HG02981 (cell line): ENCODE data around the gene MUC5AC.
"Not testable (repeated sequence)": the region's sequence is repeated elsewhere in the genome, so short reads cannot be mapped to it uniquely, and the experiment has no call there.

Source experiments
- ATAC-seq: cut with Tn5 transposase; IDR thresholded peaks from one replicate; pipeline ENCODE4 v1.9.1; 2021; ENCODE audit warnings: mild to moderate bottlenecking, moderate library complexity; ENCODE audit not compliant: unreplicated experiment

The MUC5AC gene

GRCh38 chr11:1147792-1148191 is 10.0 kb upstream of the MUC5AC start:
- no peak for ATAC-seq

- ATAC-seq = no peak
These were observed 9.0 kb upstream of the MUC5AC start for GRCh38 chr11:1148752-1149180.

- no peak for ATAC-seq
These were observed 8.2 kb upstream of the MUC5AC start for GRCh38 chr11:1149545-1149944.

GRCh38 chr11:1150116-1150515 is 7.6 kb upstream of the MUC5AC start:
- ATAC-seq = no peak

GRCh38 chr11:1150769-1151365 is 6.9 kb upstream of the MUC5AC start:
- no peak for ATAC-seq

GRCh38 chr11:1151366-1152315 is 6.1 kb upstream of the MUC5AC start:
- no peak for ATAC-seq

GRCh38 chr11:1152316-1153104 is 5.2 kb upstream of the MUC5AC start:
- ATAC-seq = no peak

GRCh38 chr11:1153105-1153950 is 4.4 kb upstream of the MUC5AC start:
- ATAC-seq = no peak

- ATAC-seq = no peak
These were observed 3.7 kb upstream of the MUC5AC start for GRCh38 chr11:1153951-1154493.

- not testable (repeated sequence) for ATAC-seq
These were observed 3.1 kb upstream of the MUC5AC start for GRCh38 chr11:1154656-1155055.

GRCh38 chr11:1155274-1155693 is 2.5 kb upstream of the MUC5AC start:
- no peak for ATAC-seq

GRCh38 chr11:1156506-1157340 is 1.0 kb upstream of the MUC5AC start:
- ATAC-seq = no peak

GRCh38 chr11:1157341-1157644 is 460 bp upstream of the MUC5AC start:
- ATAC-seq = no peak

- ATAC-seq = no peak
These were observed 1.1 kb downstream of the MUC5AC start for GRCh38 chr11:1158681-1159487.

GRCh38 chr11:1159488-1160220 is 1.9 kb downstream of the MUC5AC start:
- ATAC-seq = not testable (repeated sequence)

- ATAC-seq = no peak
These were observed 2.7 kb downstream of the MUC5AC start for GRCh38 chr11:1160231-1161101.
